Middle frontal gyrus (tissue), 1 donor: ENCODE results near the gene RPP30.
"Not testable (repeated sequence)": the region's sequence is repeated elsewhere in the genome, so short reads cannot be mapped to it uniquely, and the experiment has no call there.

ENCODE experiments used
- DNase-seq: peaks from one replicate; pipeline ENCODE4 v3.0.0-alpha.2; 2015; ENCODE audit warnings: low spot score; ENCODE audit errors: extremely low spot score

RPP30 gene

GRCh38 chr10:90871279-90871765 is 452 bp upstream of the RPP30 start:
- peak; percentile 61 for DNase-seq

- DNase-seq, result no peak
Observed at GRCh38 chr10:90872648-90873020, 860 bp downstream of the RPP30 start.

GRCh38 chr10:90879062-90879461 is 7.3 kb downstream of the RPP30 start:
- no peak for DNase-seq

- not testable (repeated sequence) for DNase-seq
Observed at GRCh38 chr10:90880059-90880719, 8.4 kb downstream of the RPP30 start.

- DNase-seq, result no peak
Observed at GRCh38 chr10:90884431-90884830, 12.7 kb downstream of the RPP30 start.

GRCh38 chr10:90885176-90885575 is 13.4 kb downstream of the RPP30 start:
- DNase-seq, result no peak

- no peak for DNase-seq
Observed at GRCh38 chr10:90887555-90887954, 15.8 kb downstream of the RPP30 start.

- no peak for DNase-seq
Observed at GRCh38 chr10:90888387-90888786, 16.6 kb downstream of the RPP30 start.

GRCh38 chr10:90889636-90890035 is 17.9 kb downstream of the RPP30 start:
- DNase-seq, result no peak

GRCh38 chr10:90890347-90890746 is 18.6 kb downstream of the RPP30 start:
- DNase-seq, result no peak

GRCh38 chr10:90893190-90893589 is 21.4 kb downstream of the RPP30 start:
- no peak for DNase-seq

- not testable (repeated sequence) for DNase-seq
Observed at GRCh38 chr10:90896916-90897315, 25.1 kb downstream of the RPP30 start.

GRCh38 chr10:90905925-90906324 is 34.2 kb downstream of the RPP30 start:
- no peak for DNase-seq

GRCh38 chr10:90906596-90906995 is 34.8 kb downstream of the RPP30 start:
- no peak for DNase-seq

- DNase-seq, result peak; percentile 70
Observed at GRCh38 chr10:90911133-90912051, 39.6 kb downstream of the RPP30 start.

GRCh38 chr10:90912174-90912573 is 40.4 kb downstream of the RPP30 start:
- DNase-seq, result no peak

- no peak for DNase-seq
Observed at GRCh38 chr10:90912854-90913479, 41.2 kb downstream of the RPP30 start.

- DNase-seq, result no peak
Observed at GRCh38 chr10:90913774-90914420, 42.1 kb downstream of the RPP30 start.

- no peak for DNase-seq
Observed at GRCh38 chr10:90914992-90915765, 43.4 kb downstream of the RPP30 start.

GRCh38 chr10:90915766-90916075 is 43.9 kb downstream of the RPP30 start:
- no peak for DNase-seq
